ENCODE measurements around the gene CHD1L. TPM values are rescaled to one million over a fixed set of nuclear protein-coding genes. Genes with fewer than 3 reads are reported as not detected.

CHD1L gene
- total and polyA plus RNA-seq, 2 of the 13 experiments (the other 11 are each of a cell fraction or from before 2014, with no cell fraction given) = 74.3 to 111 TPM

- TF ChIP-seq SIX1 (CRISPR knock-in tag; IDR thresholded peaks at IDR 0.05; ENCODE audit: borderline replicate concordance) (no peak; the same call in 1 of the 2 replicates), KLF16 (CRISPR knock-in tag; IDR thresholded peaks at IDR 0.05) (0 out of 4 replicates have a peak, but pooled peaks of 1 of the 2 experiments have one; percentile 34), ELF1 (CRISPR knock-in tag; IDR thresholded peaks at IDR 0.05) (no peak), ZBTB42 (CRISPR knock-in tag; IDR thresholded peaks at IDR 0.05) (no peak), HNF4A (CRISPR knock-in tag; IDR thresholded peaks at IDR 0.05) (peak; percentile 64), HOXD1 (CRISPR knock-in tag; IDR thresholded peaks at IDR 0.05) (no peak), PBX3 (CRISPR knock-in tag; IDR thresholded peaks at IDR 0.05; ENCODE audit: borderline replicate concordance) (no peak), TOE1 (CRISPR knock-in tag; IDR thresholded peaks at IDR 0.05) (no peak), THRA (CRISPR knock-in tag; IDR thresholded peaks at IDR 0.05; ENCODE audit: borderline replicate concordance) (peak; percentile 24; the same call in 1 of the 2 replicates), JDP2 (CRISPR knock-in tag; IDR thresholded peaks at IDR 0.05; ENCODE audit: borderline replicate concordance) (no peak), HNF4G (IDR thresholded peaks at IDR 0.05; ENCODE audit: borderline replicate concordance, low read depth, low read length) (0 out of 2 replicates have a peak, but pooled peaks have one; percentile 33), HNF4G (CRISPR knock-in tag; IDR thresholded peaks at IDR 0.05; ENCODE audit: borderline replicate concordance, low read depth) (no peak), NCOA2 (CRISPR knock-in tag; IDR thresholded peaks at IDR 0.05) (peak; percentile 74), YY1 (IDR thresholded peaks at IDR 0.05; ENCODE audit: insufficient read depth, insufficient replicate concordance, low read depth, low read length) (no peak), ZNF891 (CRISPR knock-in tag; IDR thresholded peaks at IDR 0.05) (no peak)
- TF ChIP-seq, protein P1, sequence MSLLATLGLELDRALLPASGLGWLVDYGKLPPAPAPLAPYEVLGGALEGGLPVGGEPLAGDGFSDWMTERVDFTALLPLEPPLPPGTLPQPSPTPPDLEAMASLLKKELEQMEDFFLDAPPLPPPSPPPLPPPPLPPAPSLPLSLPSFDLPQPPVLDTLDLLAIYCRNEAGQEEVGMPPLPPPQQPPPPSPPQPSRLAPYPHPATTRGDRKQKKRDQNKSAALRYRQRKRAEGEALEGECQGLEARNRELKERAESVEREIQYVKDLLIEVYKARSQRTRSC (CRISPR knock-in tag; IDR thresholded peaks at IDR 0.05; ENCODE audit: low read depth) = no peak
Measured at GRCh38 chr1:147211577-147211976, 30.9 kb upstream of the CHD1L start (continued).
